SIG-M5 treated with dmso at 0.1 percent for 504 hours (cell line): ENCODE results near the gene BMP7.
A peak's percentile ranks its signal among the peaks of the same experiment; 100 is the strongest.

ENCODE experiments used
- DNase-seq: peaks from one replicate; lab custom pipeline; 2025; ENCODE audit not compliant: unreplicated experiment; lab: John Stamatoyannopoulos, UW

The BMP7 gene

GRCh38 chr20:57266291-57267157, at the start of gene BMP7:
BMP7 (minus strand) TSS chr20:57266641; CDS start chr20:57266122, 519 bp downstream.
- peak; percentile 98 for DNase-seq

GRCh38 chr20:57315976-57316480, 49.6 kb upstream of the BMP7 start:
- DNase-seq: no peak

- DNase-seq: no peak
Measured at GRCh38 chr20:57315083-57315975, 48.9 kb upstream of the BMP7 start.

GRCh38 chr20:57313951-57314350, 47.5 kb upstream of the BMP7 start:
- no peak for DNase-seq

- DNase-seq: no peak
Measured at GRCh38 chr20:57313230-57313629, 46.8 kb upstream of the BMP7 start.

GRCh38 chr20:57312138-57312537, 45.7 kb upstream of the BMP7 start:
- DNase-seq: no peak

- no peak for DNase-seq
Measured at GRCh38 chr20:57310821-57311514, 44.5 kb upstream of the BMP7 start.

- DNase-seq: no peak
Measured at GRCh38 chr20:57309544-57310115, 43.2 kb upstream of the BMP7 start.

- peak; percentile 52 for DNase-seq
Measured at GRCh38 chr20:57308451-57309271, 42.2 kb upstream of the BMP7 start.

- no peak for DNase-seq
Measured at GRCh38 chr20:57306747-57307146, 40.3 kb upstream of the BMP7 start.

- DNase-seq: no peak
Measured at GRCh38 chr20:57301026-57301425, 34.6 kb upstream of the BMP7 start.

GRCh38 chr20:57298457-57298856, 32.0 kb upstream of the BMP7 start:
- no peak for DNase-seq

GRCh38 chr20:57294550-57294949, 28.1 kb upstream of the BMP7 start:
- DNase-seq: no peak

- no peak for DNase-seq
Measured at GRCh38 chr20:57293995-57294394, 27.6 kb upstream of the BMP7 start.

GRCh38 chr20:57292611-57293010, 26.2 kb upstream of the BMP7 start:
- DNase-seq: no peak

GRCh38 chr20:57291694-57292093, 25.3 kb upstream of the BMP7 start:
- DNase-seq: no peak

GRCh38 chr20:57291003-57291402, 24.6 kb upstream of the BMP7 start:
- DNase-seq: no peak

- DNase-seq: no peak
Measured at GRCh38 chr20:57290178-57290484, 23.7 kb upstream of the BMP7 start.

- DNase-seq: no peak
Measured at GRCh38 chr20:57289391-57290177, 23.1 kb upstream of the BMP7 start.
